GM13977 (cell line): ENCODE results near the gene IPCEF1.
"Not testable (repeated sequence)": the region's sequence is repeated elsewhere in the genome, so short reads cannot be mapped to it uniquely, and the experiment has no call there.

Experiments
- DNase-seq: peaks from one replicate; pipeline ENCODE4 v3.0.0; 2012; ENCODE audit warnings: low spot score
- CTCF ChIP-seq: IDR thresholded peaks from 2 replicates; pipeline ENCODE4 v1.5.1; 2012; ENCODE audit warnings: mild to moderate bottlenecking, control low read depth; ENCODE audit not compliant: insufficient read depth; ENCODE audit errors: extremely low read depth, missing control alignments
- in situ Hi-C: fragments of 300-500 bp; cut with MboI; formaldehyde crosslinking; loops from one replicate; pipeline ENCODE4 v1.12.0; 2022; ENCODE audit warnings: low sequenced_read_pairs, low pct_unique_long_range_greater_than_20kb, mixed read lengths, inconsistent platforms; ENCODE audit not compliant: unreplicated experiment

The IPCEF1 gene

GRCh38 chr6:154187714-154188113 is 168.9 kb downstream of the IPCEF1 start:
- no peak for TF ChIP-seq CTCF
- in situ Hi-C loops: no loop called here
- no peak for DNase-seq

GRCh38 chr6:154187203-154187602 is 169.4 kb downstream of the IPCEF1 start:
- in situ Hi-C loops: no loop called here
- TF ChIP-seq CTCF: no peak
- DNase-seq: no peak

- no peak for DNase-seq
- in situ Hi-C loops: no loop called here
- no peak for TF ChIP-seq CTCF
Measured at GRCh38 chr6:154179434-154179833, 177.2 kb downstream of the IPCEF1 start.

- in situ Hi-C loops: loop anchor here (25.0 kb wide), 1 partner anchor 490 kb away; no protein-coding TSS in a partner anchor
- DNase-seq: not testable (repeated sequence)
Measured at GRCh38 chr6:154172393-154172792, 184.2 kb downstream of the IPCEF1 start.

- in situ Hi-C loops: loop anchor here (25.0 kb wide), 1 partner anchor 492 kb away; no protein-coding TSS in a partner anchor
- TF ChIP-seq CTCF: no peak
- no peak for DNase-seq
Measured at GRCh38 chr6:154170106-154170505, 186.5 kb downstream of the IPCEF1 start.

GRCh38 chr6:154169193-154169847 is 187.3 kb downstream of the IPCEF1 start:
- no peak for TF ChIP-seq CTCF
- in situ Hi-C loops: loop anchor here (25.0 kb wide), 1 partner anchor 493 kb away; no protein-coding TSS in a partner anchor

GRCh38 chr6:154167126-154167525 is 189.5 kb downstream of the IPCEF1 start:
- no peak for TF ChIP-seq CTCF
- no peak for DNase-seq
- in situ Hi-C loops: loop anchor here (25.0 kb wide), 1 partner anchor 495 kb away; no protein-coding TSS in a partner anchor

More at GRCh38 chr6:154169193-154169847, 187.3 kb downstream of the IPCEF1 start:
- DNase-seq: no peak
